HFFc6 (cell line): ENCODE measurements around the gene DNAAF3. TPM values are rescaled to one million over a fixed set of nuclear protein-coding genes. Genes with fewer than 3 reads are reported as not detected.

Experiments
- DNase-seq: peaks from one replicate; pipeline ENCODE4 v3.0.0-alpha.2; 2018
- H3K27ac Mint-ChIP-seq: 2 replicates; pipeline ENCODE4 v1.8.0; 2020; ENCODE audit warnings: mild to moderate bottlenecking, mixed read lengths
- H3K27me3 Mint-ChIP-seq: 2 replicates; pipeline ENCODE4 v1.8.0; 2021; ENCODE audit warnings: mild to moderate bottlenecking, moderate library complexity, mixed read lengths; ENCODE audit not compliant: insufficient read depth
- H3K36me3 Mint-ChIP-seq: 2 replicates; pipeline ENCODE4 v1.8.0; 2021; ENCODE audit warnings: low read depth, mixed read lengths
- H3K4me1 Mint-ChIP-seq: 2 replicates; pipeline ENCODE4 v1.8.0; 2020; ENCODE audit warnings: low read depth, mixed read lengths
- H3K4me3 Mint-ChIP-seq: 2 replicates; pipeline ENCODE4 v1.8.0; 2020; ENCODE audit warnings: mild to moderate bottlenecking, moderate library complexity, mixed read lengths
- H3K9me3 Mint-ChIP-seq: 2 replicates; pipeline ENCODE4 v1.8.0; 2020; ENCODE audit warnings: mild to moderate bottlenecking, mixed read lengths
- total RNA-seq, 6 experiments: library from RNA; stranded (reverse); fragmentation: NEBNext Ultra II Directional; extraction: Animal tissue kit (Norgen Biotek cat#: 25700); gene quantifications; 2 replicates in 1 of 6; 3 replicates in 5 of 6; pipeline ENCODE4 v1.2.3, GENCODE V29; 2021
- TF ChIP-seq, protein P1 (sequence below): fragments of 200-600 bp; sonication (generic); IDR thresholded peaks from 2 replicates; pipeline ENCODE4 v1.5.0; 2021; ENCODE audit warnings: antibody characterized with exemption, mild to moderate bottlenecking

The DNAAF3 gene
- total RNA-seq, 6 experiments from 2014 or later, result 0.20 to 1.1 (median 0.72) TPM

DNA sequence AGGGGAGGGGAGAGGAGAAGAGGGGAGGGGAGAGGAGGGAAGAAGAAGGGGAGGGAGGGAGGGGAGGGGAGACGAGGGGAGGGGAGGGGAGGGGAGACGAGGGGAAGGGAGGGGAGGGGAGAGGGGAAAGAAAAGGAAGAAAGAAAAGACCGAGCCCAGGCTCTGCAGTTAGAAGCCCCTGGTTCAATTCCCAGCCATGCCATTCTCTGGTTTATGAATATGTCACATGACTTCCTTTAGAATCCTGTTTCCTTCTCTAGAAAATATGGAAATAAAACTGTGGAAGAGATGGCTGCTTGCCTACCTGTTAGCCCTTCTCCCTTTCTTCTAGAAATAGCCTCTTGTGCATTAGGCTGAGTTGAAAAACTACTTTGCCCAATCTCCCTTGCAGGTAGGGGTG is 31.7 kb downstream of the DNAAF3 start:
- no peaks in the 10 kb centered on the region for H3K9me3 Mint-ChIP-seq
- TF ChIP-seq, protein P1, sequence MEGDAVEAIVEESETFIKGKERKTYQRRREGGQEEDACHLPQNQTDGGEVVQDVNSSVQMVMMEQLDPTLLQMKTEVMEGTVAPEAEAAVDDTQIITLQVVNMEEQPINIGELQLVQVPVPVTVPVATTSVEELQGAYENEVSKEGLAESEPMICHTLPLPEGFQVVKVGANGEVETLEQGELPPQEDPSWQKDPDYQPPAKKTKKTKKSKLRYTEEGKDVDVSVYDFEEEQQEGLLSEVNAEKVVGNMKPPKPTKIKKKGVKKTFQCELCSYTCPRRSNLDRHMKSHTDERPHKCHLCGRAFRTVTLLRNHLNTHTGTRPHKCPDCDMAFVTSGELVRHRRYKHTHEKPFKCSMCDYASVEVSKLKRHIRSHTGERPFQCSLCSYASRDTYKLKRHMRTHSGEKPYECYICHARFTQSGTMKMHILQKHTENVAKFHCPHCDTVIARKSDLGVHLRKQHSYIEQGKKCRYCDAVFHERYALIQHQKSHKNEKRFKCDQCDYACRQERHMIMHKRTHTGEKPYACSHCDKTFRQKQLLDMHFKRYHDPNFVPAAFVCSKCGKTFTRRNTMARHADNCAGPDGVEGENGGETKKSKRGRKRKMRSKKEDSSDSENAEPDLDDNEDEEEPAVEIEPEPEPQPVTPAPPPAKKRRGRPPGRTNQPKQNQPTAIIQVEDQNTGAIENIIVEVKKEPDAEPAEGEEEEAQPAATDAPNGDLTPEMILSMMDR, result no peak
- H3K27ac Mint-ChIP-seq, result no peak overlapping the region
- H3K4me1 Mint-ChIP-seq, result peaks cover 7% of the 10 kb centered on the region; the same call in 1 of the 2 replicates
- no peak overlapping the region for H3K4me3 Mint-ChIP-seq
- no peak for DNase-seq
- H3K36me3 Mint-ChIP-seq, result no peaks in the 10 kb centered on the region
- H3K27me3 Mint-ChIP-seq, result peaks cover 15% of the 10 kb centered on the region

DNA sequence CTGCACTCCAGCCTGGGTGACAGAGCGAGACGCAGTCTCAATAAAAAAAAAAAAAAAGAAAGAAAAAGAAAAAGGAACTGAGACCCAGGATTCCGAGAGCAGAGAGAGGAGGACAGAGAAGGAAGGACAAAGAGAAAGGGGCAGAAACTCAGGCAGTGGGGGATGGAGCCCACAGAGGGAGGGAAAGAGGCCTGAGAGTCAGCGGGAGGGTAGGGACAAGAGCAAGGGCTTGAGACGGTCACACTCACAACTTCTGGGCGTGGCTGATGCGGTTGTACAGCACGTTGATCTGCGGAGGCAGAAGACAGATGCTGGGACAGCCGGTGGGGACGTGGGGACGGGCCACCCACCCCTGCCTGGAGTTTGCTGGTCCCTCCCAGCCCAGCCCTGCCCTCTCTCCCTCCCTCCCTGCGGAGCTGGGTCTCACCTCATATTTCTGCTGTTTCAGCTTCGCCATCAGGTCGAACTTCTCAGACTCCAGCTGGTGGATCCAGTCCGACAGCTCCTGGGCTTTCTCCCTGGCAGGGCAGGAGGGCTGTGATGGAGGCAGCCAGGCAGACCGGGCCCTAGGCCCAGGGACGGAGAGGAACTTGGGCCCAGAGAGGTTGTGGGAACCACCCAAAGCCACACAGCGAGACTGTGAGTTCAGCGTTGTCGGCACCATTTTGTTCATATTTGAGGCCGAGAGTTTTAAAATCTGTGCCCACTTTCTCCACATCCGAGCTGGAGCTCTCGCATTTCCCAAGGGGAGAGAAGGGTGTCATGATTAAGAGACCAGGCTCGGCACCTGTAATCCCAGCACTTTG is 32.6 kb downstream of the DNAAF3 start:
- Mint-ChIP-seq H3K9me3 (no peaks in the 10 kb centered on the region), H3K36me3 (no peaks in the 10 kb centered on the region), H3K27ac (no peak overlapping the region), H3K4me3 (no peak overlapping the region), H3K27me3 (peaks cover 15% of the 10 kb centered on the region), H3K4me1 (peaks cover 7% of the 10 kb centered on the region; the same call in 1 of the 2 replicates)
- TF ChIP-seq, protein P1, result no peak
- no peak for DNase-seq

DNA sequence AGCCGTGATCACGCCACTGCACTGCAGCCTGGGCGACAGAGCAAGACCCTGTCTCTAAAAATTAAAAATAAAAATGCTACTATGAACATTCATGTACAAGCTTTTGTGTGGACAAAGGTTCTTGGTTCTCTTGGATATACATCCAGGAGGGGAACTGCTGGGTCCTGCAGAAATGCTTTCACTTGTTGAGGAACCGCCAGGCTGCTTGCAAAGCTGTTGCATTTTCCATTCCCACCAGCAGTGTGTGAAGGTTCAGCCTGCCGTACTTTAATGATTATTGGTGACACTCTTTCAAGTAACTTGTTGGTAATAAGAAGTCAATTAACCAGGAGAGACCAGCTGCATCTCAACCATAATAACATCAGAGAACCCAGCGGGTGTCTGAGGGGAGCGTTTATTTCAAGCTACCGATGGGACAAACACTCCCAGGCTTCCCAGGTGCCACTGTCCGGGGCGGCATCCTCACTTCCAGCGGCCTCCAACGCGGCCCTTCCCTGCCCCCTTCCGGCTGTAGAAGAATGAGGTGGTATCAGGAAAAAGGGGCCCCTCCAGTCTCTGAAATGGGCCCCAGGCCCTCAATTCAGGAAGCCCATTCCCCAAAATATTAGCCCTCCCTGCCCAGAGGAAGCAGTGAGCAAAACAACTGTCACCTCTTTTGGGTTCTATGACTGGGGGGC is 33.8 kb downstream of the DNAAF3 start:
- H3K4me3 Mint-ChIP-seq, result no peak overlapping the region
- H3K36me3 Mint-ChIP-seq, result no peaks in the 10 kb centered on the region
- peaks cover 7% of the 10 kb centered on the region; the same call in 1 of the 2 replicates for H3K4me1 Mint-ChIP-seq
- peaks cover 26% of the 10 kb centered on the region for H3K27me3 Mint-ChIP-seq
- no peak overlapping the region for H3K27ac Mint-ChIP-seq
- H3K9me3 Mint-ChIP-seq, result no peaks in the 10 kb centered on the region
- no peak for DNase-seq
- TF ChIP-seq, protein P1, result no peak; the same call in 1 of the 2 replicates

DNA sequence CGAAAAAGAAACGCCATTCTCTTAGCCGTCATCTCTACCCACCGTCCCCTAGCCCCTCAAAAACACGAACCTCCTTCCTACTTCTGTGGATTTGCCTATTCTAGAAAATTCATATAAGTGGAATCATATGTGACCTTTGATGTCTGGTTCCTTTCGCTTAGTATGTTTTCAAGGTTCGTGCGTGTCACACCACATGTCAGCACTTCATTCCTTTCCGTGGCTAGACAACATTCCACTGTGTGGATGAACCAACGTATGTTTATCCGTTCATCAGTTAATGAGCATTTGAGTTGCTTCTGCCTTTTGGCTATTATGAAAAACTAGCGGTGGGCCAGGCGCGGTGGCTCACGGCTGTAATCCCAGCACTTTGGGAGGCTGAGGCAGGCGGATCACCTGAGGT is 35.0 kb downstream of the DNAAF3 start:
- Mint-ChIP-seq H3K27ac (peak overlapping the region; percentile 19; the same call in 1 of the 2 replicates), H3K4me1 (peaks cover 7% of the 10 kb centered on the region; the same call in 1 of the 2 replicates), H3K9me3 (no peaks in the 10 kb centered on the region), H3K27me3 (peaks cover 33% of the 10 kb centered on the region), H3K36me3 (no peaks in the 10 kb centered on the region), H3K4me3 (peak overlapping the region; percentile 12; the same call in 1 of the 2 replicates)
- peak; percentile 48 for DNase-seq
- TF ChIP-seq, protein P1, result no peak

DNA sequence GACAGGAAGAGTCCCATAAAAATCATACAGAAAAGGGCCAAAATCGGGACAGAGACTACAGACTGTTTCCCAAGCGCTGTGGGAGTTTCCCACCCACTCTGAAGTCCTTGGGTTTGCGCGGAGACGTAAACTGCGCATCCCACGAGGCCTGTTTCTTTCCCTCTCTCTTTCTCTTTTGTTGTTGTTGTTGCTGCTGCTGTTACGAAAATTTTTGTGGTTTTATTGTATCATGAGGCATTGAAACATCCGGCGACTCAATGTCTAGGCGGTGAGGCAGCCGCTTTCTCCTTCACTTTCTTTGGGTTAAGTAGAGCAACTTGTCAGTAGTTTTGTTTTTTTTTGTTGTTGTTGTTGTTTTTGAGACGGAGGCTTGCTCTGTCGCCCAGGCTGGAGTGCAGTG is 47.4 kb downstream of the DNAAF3 start:
- H3K27me3 Mint-ChIP-seq, result peaks cover 26% of the 10 kb centered on the region
- H3K36me3 Mint-ChIP-seq, result peaks cover 10% of the 10 kb centered on the region
- no peak overlapping the region for H3K27ac Mint-ChIP-seq
- DNase-seq, result no peak
- TF ChIP-seq, protein P1, result no peak
- H3K4me1 Mint-ChIP-seq, result peaks cover 26% of the 10 kb centered on the region
- no peaks in the 10 kb centered on the region for H3K9me3 Mint-ChIP-seq
- no peak overlapping the region; the same call in 1 of the 2 replicates for H3K4me3 Mint-ChIP-seq
